A673 (cell line): Measurements from ENCODE around the gene TMEM89.

ENCODE experiments used
- EZH2 ChIP-seq: fragments of 200-600 bp; sonication (generic); IDR thresholded peaks from 2 replicates; pipeline ENCODE4 v1.6.1; 2017; ENCODE audit warnings: borderline replicate concordance, low read depth, mild to moderate bottlenecking, mixed read lengths, antibody characterized with exemption, low read length; ENCODE audit not compliant: poor library complexity, severe bottlenecking
- TF ChIP-seq, protein P1 (sequence below): fragments of 300-800, 200-600 bp; sonication (generic); conservative IDR thresholded peaks from 2 replicates; pipeline ENCODE4 v1.5.1; 2017; ENCODE audit warnings: low read depth, mild to moderate bottlenecking, antibody characterized with exemption, low read length, moderate library complexity, mixed read lengths

GRCh38 chr3:48633743-48634142 is 12.2 kb upstream of the TMEM89 start:
- TF ChIP-seq, protein P1, sequence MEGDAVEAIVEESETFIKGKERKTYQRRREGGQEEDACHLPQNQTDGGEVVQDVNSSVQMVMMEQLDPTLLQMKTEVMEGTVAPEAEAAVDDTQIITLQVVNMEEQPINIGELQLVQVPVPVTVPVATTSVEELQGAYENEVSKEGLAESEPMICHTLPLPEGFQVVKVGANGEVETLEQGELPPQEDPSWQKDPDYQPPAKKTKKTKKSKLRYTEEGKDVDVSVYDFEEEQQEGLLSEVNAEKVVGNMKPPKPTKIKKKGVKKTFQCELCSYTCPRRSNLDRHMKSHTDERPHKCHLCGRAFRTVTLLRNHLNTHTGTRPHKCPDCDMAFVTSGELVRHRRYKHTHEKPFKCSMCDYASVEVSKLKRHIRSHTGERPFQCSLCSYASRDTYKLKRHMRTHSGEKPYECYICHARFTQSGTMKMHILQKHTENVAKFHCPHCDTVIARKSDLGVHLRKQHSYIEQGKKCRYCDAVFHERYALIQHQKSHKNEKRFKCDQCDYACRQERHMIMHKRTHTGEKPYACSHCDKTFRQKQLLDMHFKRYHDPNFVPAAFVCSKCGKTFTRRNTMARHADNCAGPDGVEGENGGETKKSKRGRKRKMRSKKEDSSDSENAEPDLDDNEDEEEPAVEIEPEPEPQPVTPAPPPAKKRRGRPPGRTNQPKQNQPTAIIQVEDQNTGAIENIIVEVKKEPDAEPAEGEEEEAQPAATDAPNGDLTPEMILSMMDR, result no peak
- TF ChIP-seq EZH2, result no peak
